C4-2B (cell line): Measurements from ENCODE around the gene ATXN1.

ENCODE experiments used
- H3K27ac ChIP-seq: fragments of 450-650 bp; 2 replicates; pipeline ENCODE4 v1.5.1; 2017
- ZFX ChIP-seq: fragments of 450-650 bp; IDR thresholded peaks from 2 replicates; pipeline ENCODE4 v1.6.1; 2017
- TF ChIP-seq, protein P1 (sequence below): fragments of 450-650 bp; conservative IDR thresholded peaks from 2 replicates; pipeline ENCODE4 v1.5.1; 2017; ENCODE audit warnings: mild to moderate bottlenecking

The ATXN1 gene

DNA sequence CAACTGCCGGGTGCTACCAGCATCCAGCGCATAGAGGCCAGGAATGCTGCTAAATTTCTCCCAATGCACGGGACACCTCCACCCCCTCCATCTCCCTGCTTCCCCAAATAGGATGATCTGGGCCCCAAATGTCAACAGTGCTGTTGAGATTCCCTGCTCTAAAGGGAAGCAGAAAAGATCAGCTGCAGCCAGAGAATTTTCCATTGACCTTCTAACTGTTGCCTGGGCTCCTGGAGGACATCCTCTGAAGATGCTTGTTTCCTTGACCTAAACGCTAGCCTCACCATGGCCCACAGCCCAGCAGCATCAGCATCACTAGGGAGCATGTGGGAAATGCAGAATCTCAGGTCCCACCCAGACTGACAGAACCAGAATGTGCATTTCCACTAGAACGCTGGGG is 361.6 kb downstream of the ATXN1 start:
- TF ChIP-seq, protein P1, sequence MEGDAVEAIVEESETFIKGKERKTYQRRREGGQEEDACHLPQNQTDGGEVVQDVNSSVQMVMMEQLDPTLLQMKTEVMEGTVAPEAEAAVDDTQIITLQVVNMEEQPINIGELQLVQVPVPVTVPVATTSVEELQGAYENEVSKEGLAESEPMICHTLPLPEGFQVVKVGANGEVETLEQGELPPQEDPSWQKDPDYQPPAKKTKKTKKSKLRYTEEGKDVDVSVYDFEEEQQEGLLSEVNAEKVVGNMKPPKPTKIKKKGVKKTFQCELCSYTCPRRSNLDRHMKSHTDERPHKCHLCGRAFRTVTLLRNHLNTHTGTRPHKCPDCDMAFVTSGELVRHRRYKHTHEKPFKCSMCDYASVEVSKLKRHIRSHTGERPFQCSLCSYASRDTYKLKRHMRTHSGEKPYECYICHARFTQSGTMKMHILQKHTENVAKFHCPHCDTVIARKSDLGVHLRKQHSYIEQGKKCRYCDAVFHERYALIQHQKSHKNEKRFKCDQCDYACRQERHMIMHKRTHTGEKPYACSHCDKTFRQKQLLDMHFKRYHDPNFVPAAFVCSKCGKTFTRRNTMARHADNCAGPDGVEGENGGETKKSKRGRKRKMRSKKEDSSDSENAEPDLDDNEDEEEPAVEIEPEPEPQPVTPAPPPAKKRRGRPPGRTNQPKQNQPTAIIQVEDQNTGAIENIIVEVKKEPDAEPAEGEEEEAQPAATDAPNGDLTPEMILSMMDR: no peak
- no peak for TF ChIP-seq ZFX
- H3K27ac ChIP-seq: no peak overlapping the region

DNA sequence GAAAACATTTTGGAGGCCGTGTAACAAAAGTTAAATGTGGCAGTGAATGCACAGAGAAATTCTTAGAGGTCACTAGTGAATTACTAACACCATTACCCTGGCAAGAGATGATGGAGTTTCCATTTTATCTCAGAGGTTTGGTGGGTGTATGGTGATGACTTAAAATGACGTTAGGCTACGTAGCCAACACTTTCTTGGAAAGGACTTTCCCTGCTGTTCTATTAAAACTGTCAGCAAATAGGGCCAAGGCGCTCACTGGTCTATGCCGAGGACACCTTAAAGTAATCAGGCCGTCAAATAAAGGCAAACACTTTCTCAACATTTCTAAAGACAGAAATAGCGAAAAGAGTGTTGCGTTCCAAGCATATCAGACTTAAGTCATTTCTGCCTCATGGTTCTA is 362.1 kb downstream of the ATXN1 start:
- H3K27ac ChIP-seq: no peak overlapping the region
- no peak for TF ChIP-seq ZFX
- TF ChIP-seq, protein P1: no peak

DNA sequence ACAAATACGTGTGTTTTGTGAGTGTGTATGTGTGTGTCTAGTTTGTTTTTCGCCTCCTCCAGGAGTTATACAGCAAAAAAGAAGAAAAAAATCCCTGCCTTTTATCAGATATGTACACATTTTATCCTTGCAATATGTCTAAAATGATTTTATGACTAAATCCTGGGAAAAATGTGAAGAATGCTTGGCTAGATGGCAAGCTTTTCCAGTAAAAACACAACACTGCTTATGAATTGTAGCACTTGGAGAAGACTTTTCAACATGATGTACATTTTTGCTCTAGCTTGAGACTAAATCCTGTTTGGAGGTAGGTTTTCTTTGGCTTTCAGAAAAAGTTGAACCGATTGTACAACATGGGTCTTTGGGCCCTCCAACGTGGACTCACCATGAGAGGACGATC is 362.7 kb downstream of the ATXN1 start:
- TF ChIP-seq, protein P1: no peak
- TF ChIP-seq ZFX: no peak
- no peak overlapping the region for H3K27ac ChIP-seq

DNA sequence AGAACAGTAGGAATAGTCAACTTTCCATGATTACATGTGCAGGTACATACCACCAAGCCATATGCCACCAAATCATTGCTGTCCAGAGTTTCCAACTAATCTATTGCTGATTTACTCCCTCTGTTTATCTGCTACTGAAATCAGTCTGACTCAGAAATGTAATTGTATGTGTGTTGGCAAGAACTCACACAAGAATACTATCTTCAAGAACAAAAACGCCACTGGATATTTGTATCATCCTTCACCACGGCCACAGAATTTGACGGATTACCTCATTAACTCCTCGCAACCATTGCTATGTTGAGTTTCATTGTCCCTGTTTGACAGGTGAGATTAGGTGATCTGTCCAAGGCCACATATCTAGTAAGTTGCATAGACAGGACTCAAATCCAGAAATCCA is 363.6 kb downstream of the ATXN1 start:
- H3K27ac ChIP-seq: no peak overlapping the region
- TF ChIP-seq, protein P1: no peak
- TF ChIP-seq ZFX: no peak

DNA sequence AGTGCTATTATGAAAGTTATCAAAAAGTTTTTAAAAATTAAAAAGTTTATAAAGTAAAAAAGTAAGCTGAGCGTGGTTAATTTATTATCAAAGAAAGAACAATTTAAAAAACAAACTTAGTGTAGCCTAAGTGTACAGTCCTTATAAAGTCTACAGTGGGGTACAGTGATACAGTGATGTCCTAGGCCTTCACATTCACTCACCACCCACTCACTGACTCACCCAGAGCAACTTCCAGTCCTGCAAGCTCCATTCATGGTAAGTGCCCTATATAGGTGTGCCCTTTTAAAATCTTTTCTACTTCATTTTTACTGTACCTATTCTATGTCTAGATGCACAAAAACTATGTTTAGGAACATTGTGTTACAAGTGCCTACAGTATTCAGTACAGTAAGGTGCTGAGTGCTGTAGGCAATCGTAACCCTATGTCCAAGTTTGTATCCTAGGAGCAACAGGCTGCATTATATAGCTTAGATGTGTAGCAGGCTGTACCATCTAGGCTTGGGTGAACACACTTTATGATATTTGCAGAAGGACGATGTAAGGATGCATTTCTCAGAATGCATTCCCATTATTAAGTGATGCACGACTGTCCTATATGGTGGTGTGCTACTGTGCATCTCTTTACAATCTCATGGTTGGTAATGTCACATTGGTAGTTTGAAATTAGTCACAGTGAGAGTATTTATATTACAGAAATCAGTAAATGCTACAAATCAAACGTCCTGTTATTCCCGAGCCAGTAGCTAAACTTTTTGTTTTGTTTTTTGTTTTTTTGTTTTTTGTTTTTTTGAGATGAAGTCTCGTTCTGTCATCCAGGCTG is 364.6 kb downstream of the ATXN1 start:
- TF ChIP-seq, protein P1: no peak
- no peak for TF ChIP-seq ZFX
- H3K27ac ChIP-seq: no peak overlapping the region

DNA sequence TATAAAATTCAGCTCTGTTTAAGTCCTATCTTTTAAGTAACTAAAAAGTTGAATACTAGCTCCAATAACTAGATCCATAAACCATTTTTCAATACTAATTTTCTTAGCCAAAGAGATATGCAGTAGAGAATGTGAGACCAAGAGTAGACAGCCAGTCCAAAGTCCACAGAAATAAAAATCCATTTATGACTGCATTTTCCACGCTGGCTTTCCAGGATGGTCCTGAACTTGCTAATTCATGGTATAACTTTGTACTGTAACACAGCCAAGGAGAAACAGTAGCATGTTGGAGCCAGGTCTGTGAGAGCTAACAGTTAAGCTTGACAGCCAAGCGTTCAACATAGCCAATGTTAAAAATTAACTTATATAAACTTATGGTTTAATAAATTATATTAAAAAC is 366.6 kb downstream of the ATXN1 start:
- H3K27ac ChIP-seq: no peak overlapping the region
- TF ChIP-seq, protein P1: no peak
- no peak for TF ChIP-seq ZFX

DNA sequence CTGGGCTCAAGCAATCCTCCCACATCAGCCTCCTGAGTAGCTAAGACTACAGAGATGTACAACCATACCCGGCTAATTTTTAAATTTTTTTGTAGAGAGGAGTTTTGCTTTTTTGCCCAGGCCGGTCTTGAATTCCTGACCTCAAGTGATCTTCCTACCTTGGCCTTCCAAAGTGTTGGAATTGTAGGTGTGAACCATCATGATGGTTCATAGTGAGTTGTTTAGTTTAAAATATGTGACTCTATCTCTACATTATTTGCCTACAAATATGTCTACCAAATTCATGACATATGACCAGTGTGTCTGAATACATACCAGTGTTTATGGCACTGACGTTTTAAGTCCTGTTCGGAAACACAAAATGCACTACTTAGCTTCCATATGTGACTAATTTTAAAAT is 367.9 kb downstream of the ATXN1 start:
- no peak overlapping the region for H3K27ac ChIP-seq
- TF ChIP-seq, protein P1: no peak
- TF ChIP-seq ZFX: no peak
